Measurements from ENCODE around the gene AHI1.
"Not testable (repeated sequence)": the region's sequence is repeated elsewhere in the genome, so short reads cannot be mapped to it uniquely, and the experiment has no call there.

The AHI1 gene

DNA sequence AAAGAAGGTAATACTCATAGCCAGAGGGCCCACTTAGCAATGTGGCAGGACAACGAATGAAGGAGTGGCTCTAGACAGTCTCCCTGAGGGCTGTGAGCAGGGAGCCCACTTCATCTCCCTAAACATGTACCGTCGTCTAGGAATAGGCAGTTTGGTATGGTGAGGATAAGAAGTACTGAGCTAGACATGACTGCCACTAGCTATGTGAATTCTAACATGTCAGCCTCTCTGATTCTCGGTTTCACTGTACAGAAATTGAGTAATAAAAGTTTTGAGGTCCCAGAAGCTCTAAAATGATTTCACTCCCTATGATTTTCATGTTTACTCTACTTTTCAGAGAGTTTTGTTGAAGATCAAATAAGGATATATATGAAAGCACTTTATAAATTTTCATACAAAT lies 107.1 kb downstream of the AHI1 start:
- no peak for DNase-seq (ENCODE audit: low spot score)

DNA sequence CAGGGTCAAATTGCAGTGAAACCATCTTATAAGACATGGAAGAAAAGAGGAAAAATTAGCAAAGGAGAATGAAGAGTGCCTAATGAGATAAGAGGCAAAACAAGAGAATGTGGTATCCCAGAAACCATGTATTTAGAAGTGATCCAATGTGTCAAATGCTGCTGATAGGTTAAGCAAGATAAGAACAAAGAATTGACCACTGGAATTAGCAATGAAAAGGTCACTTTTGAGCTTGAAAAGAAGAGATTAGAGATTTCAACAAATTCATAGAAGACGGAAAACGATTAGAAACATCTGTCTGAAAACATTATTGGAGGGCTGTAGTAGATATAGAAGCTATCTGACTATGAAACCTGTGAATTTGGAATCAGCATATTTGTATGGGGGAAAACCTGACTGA lies 112.2 kb downstream of the AHI1 start:
- no peak for DNase-seq (ENCODE audit: low spot score)

DNA sequence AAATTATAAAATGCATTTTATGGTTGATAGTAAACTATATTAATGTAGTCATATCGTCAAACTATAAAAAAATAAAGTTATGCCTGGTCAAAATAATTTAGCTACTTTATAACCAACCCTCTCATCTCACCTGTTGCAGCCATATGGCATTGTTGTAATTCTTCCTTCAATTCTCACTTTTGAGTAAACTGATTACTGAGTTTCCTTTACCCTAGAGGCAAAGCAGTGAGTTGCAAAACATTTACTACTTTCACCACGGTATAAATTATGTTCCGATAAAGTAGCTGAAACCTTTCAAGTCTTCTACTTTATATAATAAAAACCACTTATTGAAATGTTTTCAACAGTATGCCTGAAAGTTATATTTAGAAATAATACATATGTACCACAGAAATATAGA lies 113.8 kb downstream of the AHI1 start:
- no peak for DNase-seq (ENCODE audit: low spot score)

DNA sequence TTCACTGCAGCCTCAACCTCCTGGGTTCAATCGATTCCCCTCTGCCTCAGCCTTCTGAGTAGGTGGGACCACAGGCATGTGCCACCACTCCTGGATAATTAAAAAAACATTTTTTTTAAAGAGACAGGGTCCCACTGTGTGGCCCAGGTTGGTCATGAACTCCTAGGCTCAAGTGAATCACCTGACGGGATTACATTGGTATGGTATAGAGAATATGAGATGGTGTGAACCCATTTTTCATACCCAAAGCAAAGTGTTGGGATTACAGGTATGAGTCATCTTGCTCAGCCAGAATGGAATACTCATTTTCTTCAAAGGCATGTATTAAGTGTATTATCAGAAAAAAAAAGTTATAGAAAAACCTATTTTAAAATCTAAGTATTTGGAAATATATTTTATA lies 114.2 kb downstream of the AHI1 start:
- no peak for DNase-seq (ENCODE audit: low spot score)

DNA sequence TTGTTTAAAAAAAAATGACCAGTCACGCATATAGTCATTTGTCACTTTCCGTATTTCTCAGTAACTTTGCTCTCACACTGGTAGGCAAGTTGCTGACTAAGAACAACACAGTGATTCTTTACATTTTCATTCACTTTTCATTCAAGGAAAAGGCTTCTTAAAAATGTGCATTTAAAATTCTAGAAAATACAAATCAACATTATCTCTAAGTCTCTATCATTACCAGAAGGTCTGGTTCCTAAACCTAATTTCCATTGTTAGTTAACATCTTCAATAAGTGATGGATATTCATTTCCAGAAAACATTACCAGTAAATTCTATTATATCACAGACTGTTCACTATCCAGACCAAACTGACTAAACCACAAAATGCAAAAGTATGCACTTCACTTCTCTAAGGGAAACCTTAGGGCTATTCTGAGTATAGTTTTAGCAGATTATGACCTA lies 115.3 kb downstream of the AHI1 start:
- no peak for DNase-seq (ENCODE audit: low spot score)

DNA sequence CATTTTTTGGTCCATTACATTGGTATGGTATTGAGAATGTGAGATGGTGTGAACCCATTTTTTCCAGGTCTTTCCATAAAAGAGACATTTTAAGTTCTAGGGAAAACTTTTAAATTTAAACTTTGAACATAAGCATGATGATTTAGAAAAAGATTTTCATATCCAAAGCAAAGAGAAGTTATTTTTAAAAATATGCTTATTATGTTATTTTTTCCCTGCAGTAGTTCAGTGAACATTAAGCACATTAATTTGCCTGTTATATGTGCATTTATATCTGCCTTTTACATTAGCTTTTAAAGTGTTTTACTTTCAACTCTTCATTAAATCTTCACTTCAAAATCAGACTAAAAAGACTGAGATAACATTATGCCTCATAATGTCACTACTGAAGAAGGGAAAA lies 116.7 kb downstream of the AHI1 start:
- DNase-seq (ENCODE audit: low spot score), result no peak

DNA sequence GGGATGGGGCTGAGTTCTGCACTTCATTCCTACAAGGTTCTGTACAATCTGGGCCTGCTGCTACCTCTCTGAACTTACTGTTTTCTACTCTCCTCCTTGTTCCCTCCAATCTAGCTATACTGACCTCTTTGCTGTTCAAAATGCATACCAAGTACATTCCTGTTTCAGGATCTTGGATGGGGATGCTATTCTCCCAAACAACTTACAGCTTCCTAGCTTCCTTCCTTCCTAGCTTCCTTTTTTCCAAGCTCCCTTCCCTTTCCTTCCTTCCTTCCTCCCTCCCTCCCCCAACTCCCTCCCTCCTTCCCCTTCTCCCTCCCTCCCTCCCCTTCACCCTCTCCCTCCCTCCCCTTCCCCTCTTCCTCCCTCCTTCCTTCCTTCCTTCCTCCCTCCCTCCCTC lies 117.9 kb downstream of the AHI1 start:
- DNase-seq (ENCODE audit: low spot score), result no peak

DNA sequence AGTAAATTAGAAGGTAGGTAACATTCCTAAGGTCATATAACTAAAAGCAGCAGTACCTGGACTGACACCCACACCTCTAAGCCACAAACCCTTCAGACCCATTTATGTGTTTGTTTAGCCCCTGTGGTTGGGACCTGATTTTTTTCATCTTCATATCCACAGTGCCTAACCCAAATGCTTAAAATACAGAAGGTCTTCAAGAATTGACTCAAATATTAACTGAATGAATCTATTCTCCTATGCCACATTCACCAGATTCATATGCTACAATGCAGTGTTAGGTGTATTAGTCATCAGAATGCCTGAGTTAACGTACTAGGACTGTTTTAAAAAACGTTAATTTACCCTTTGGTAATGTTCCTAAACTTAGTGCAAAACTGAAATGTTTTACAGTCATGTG lies 124.8 kb downstream of the AHI1 start:
- DNase-seq (ENCODE audit: low spot score), result no peak

DNA sequence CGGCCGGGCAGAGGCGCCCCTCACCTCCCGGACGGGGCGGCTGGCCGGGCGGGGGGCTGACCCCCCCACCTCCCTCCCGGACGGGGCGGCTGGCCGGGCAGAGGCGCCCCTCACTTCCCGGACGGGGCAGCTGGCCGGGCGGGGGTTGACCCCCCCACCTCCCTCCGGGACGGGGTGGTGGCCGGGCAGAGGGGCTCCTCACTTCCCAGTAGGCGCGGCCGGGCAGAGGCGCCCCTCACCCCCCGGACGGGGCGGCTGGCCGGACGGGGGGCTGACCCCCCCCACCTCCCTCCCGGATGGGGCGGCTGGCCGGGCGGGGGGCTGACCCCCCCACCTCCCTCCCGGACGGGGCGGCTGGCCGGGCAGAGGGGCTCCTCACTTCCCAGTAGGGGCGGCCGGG lies 133.9 kb downstream of the AHI1 start:
- DNase-seq (ENCODE audit: low spot score), result not testable (repeated sequence)

DNA sequence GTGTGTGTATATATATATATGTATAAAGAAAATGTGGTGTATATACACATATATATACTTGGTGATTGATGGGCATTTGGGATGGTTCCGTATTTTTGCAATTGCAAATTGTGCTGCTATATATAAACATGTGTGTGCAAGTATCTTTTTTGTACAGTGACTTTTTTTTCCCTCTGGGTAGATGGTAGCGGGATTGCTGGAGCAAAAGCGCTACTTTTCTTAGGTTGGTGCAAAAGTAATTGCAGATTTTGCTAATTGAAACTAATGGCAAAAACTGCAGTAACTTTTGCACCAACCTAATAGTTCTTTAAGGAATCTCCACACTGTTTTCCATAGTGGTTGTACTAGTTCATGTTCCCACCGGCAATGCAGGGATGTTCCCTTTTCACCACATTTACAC lies 135.4 kb downstream of the AHI1 start:
- DNase-seq (ENCODE audit: low spot score), result no peak

DNA sequence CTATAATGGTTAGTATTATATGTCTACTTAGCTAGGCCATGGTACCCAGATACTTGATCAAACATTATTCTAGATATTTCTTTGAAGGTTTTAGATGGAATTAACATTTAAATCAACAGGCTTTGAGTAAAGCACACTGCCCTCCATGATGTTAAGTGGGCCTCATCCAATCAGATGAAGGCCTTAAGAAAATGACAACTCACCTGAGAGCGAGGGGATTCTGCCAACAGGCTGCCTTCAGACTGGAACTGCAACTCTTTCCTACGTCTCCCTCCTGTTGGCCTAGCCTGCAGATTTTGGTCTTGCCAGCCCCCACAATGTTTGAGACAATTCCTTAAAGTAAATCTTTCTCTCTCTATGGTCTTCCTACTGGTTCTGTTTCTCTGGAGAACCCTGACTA lies 137.3 kb downstream of the AHI1 start:
- no peak for DNase-seq (ENCODE audit: low spot score)

DNA sequence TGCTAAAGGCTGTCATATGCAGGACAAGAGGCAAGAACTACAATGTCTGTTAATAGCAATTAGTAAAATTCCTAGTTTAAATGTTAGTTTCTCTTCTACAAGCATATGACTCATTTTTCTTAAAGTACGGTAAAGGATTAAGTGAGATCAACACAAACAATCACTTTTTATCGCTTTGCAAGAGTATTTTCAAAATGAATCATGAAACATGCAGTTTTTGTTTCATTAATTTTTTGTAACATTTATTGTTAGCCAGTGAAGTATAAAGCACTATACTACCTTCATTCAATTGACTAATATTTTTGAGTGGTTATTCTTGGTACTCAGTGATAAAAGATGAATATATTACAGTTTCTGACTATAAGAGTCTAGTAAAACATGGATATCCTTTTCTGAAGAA lies 138.6 kb downstream of the AHI1 start:
- no peak for DNase-seq (ENCODE audit: low spot score)

DNA sequence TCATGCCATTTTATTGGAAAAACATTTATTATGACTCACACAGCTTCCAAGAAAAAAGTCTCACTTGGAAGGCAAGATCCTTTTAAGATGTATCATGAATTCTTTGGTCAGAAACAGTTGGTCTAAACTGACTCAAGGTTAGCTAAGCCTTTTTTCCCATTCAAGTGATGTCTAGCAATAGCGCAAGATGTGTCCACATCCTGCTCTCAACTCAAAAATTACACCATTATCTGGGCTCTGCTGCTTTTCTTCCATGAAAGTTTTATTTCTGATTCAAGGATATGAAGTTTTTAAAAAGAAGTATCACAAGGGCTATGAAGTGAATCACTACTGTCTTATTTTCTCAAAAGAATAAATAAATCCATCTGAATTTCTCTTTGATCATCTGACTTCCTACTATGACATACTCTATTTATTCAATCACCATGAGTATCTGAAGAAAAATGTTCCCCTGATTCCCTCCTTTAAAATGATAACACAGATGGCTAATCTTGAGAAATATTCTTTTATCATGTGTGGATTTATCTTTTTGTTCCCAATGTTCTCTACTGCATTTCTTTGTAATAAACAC lies 139.2 kb downstream of the AHI1 start:
- DNase-seq (ENCODE audit: low spot score), result no peak

DNA sequence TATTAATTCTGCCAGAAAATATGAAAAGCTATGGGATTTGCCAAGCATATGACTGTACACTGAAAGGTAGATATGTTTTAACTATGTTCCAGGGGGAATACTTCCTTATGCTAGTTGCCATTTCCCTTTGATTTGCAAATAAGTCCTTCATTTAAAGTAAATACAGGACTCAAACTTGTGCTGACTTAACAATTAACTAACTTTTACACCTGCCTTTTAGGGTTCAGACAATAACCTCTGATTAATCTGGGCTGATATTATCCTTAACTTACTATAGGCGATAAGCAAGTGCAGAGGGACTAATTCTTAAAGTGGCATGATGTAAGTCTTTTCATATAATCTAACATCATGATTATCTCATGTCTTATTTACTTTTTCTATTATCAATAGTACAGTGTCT lies 143.1 kb downstream of the AHI1 start:
- no peak for DNase-seq (ENCODE audit: low spot score)

DNA sequence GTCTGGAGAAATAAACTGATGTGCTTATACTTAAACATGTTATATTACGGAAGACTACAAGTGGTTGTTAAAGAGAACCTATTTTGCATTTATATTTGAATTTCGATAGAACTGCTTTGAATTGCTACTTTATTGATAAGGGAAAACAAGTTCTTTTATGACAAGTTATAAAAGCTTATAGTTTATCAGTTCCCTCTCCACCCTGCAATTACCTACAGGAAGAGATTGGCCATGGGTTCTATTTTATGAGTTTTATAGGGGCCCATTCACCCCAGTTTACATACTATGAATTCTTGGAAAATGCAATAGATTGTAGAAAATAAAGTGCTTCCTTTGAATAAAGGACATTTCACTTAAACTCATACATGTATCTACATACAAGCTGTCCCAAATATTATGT lies 144.4 kb downstream of the AHI1 start:
- no peak for DNase-seq (ENCODE audit: low spot score)

DNA sequence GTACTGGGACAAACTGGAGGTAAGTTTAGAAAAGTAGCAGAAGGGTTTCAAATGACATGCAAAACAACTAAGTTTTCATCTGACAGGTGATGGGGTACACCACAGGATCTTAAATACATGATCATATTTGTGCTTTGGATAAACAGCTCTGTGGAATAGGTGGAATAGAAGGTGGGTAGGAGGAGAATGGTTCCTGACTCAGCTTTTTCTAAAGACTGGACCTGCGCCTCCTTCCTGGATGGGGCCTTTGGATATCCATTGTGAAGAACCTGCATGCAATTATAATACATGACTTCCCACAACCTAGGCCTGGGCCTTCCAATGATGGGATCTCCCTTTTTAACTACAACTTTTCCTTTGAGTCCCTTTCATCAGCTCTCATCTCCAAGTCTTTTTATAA lies 145.9 kb downstream of the AHI1 start:
- no peak for DNase-seq (ENCODE audit: low spot score)

DNA sequence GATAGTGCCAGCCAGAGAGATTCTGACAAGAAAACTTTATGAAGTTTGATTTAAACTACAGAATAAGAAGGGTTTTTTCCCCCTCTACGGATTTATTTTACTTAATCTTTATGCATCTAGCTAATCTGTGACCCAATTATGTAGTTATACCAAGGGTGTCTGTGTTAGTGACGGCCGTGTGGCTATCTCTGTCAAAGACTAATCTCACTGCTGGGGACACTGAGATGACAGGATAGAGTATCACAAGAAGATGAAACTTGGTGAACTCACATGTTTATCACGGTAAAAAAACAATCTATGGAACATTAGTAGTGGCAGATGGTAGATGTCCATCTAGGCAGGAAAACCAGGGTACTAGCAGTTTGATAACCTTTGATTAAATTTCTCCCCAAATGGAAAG lies 149.7 kb downstream of the AHI1 start:
- no peak for DNase-seq (ENCODE audit: low spot score)

DNA sequence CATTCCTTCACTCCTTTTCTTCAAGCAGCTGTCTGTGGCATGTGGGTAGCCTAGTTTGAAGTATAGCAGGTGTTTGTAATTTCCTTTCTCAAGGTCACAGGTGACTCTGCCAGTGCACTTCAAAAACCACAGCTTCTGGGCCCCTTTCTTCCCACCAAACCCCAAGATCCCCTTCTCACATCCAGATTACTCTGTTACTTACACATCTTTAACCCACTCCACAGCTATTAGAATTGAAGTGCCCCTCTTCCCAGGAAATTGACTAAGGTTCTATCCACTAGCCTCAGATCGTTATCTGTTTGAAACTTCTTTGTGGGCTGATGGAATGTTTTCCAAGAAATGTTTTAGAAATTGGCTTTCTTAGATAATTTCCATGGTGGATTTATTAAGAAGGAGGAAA lies 150.8 kb downstream of the AHI1 start:
- no peak for DNase-seq (ENCODE audit: low spot score)

DNA sequence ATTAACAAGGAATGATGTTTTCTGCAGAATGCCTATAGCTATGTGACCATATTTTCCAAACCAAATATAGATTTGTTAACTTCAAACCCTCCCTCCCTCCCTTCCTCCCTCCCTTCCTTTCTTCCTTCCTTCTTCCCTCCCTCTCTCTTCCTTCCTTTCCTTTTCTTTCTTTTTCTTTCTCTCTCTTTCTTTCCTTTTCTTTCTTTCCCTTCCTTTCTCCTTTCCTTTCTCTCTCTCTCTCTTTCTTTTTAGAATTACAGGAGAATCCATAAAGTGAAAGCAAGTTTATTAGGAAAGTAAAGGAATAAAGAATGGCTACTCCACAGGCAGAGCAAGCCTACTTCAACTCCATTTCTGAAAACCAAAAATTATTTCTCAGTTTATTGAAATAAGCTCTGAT lies 153.0 kb downstream of the AHI1 start:
- DNase-seq (ENCODE audit: low spot score), result no peak

DNA sequence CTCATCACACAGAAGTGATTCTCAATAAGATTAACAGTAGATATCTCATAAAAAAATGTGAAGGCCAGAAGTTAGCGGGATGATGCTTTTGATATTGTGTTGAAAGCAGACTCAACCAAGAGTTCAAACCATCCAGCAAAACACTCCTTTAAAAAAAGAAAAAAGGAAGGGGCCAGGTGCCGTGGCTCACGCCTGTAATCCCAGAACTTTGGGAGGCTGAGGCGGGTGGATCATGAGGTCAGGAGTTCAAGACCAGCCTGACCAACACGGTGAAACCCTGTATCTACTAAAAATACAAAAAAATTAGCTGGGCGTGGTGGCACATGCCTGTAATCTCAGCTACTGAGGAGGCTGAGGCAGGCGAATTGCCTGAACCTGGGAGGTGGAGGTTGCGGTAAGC lies 157.6 kb downstream of the AHI1 start:
- not testable (repeated sequence) for DNase-seq (ENCODE audit: low spot score)

DNA sequence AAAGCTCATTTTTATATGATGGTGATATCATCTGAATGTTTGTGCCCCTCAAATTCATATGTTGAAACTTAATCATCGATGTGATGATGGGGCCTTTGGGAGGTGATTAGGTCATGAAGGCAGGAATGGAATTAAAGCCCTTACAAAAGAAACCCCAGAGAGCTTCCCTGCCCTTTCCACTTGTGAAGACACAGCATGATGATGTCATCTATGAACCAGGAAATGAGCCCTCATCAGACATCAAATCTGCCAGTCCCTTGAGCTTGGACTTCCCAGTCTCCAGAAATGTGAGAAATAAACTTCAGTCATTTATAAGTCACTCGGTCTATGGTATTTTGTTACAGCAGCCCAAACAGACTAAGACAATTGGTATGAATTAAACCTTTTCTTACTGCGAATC lies 163.4 kb downstream of the AHI1 start:
- DNase-seq (ENCODE audit: low spot score), result no peak

DNA sequence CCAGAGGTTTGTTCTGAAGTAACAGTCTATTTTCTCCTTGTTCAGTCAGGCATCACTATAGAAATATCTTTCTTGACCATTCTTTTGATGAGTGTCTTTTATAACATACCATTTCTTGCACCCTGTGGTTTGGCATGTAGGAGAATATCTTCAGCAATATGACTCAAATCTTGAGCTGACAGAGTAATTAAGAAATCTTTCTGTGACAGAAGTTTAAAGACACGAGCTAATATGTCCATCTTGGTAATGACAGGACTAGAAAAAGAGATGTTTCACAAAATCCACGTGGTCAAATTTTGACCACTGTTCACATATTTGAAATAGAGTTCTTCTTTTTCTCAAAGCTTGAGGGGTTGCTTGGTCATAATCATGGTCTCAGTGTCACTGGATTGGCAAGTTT lies 166.5 kb downstream of the AHI1 start:
- no peak for DNase-seq (ENCODE audit: low spot score)

DNA sequence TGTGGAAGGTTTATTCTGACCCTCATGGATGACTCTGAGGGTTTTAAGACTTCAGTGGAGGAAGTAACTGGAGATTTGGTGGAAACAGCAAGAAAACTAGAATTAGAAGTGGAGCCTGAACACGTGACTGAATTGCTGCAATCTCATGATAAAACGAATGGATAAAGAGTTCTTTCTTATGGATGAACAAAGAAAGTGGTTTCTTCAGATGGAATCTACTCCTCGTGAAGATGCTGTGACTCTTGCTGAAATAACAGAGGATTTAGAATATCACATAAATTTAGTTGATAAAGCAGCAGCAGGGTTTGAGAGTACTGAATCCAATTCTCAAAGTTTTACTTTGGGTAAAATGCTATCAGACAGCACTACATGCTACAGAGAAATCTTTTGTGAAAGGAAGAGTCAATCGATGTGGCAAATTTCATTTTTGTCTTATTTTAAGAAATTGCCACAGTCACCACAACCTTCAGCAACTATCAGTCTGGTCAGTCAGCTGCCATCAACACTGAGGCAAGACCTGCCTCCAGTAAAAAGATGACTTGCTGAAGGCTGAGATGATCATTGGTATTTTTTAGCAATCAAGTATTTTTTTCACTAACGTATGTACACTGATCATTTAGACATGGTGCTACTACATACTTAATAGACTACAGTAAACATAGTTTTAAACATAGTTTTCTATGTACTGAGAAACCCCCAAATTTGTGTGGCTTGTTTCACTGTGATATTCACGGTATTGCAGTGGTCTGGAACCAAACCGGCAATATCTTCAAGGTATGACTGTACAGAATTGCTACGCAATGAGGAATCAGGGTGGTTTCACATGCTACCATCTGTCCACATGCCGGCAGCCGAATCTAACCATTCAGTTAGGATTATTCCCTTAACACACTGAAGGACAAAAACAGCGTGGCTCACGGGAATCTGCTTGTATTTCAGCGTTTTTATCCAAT lies 167.4 kb downstream of the AHI1 start:
- no peak for DNase-seq (ENCODE audit: low spot score)

DNA sequence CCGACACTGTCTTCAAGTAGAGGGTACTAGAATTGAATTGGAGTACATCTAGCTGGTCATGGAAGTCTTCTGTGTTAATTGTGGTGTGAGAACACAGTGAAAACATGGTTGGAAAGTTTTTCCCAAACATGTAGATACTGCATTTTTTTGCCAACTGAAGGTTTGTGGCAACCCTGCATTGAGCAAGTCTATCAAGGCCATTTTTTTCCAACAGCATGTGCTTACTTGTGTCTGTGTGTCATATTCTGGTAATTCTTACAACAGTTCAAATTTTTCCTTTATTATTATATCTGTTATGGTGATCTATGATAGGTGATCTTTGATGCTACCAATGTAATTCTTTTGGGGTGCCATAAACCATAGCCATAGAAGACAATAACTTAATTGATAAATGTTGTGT lies 169.4 kb downstream of the AHI1 start:
- no peak for DNase-seq (ENCODE audit: low spot score)
